ENCODE measurements around the gene RBM10. TPM values are rescaled to one million over a fixed set of nuclear protein-coding genes. Genes with fewer than 3 reads are reported as not detected.

RBM10 gene
- total RNA-seq, 3 donors from 2014 or later, result 35.2 to 40.2 (median 37.7) TPM

DNA sequence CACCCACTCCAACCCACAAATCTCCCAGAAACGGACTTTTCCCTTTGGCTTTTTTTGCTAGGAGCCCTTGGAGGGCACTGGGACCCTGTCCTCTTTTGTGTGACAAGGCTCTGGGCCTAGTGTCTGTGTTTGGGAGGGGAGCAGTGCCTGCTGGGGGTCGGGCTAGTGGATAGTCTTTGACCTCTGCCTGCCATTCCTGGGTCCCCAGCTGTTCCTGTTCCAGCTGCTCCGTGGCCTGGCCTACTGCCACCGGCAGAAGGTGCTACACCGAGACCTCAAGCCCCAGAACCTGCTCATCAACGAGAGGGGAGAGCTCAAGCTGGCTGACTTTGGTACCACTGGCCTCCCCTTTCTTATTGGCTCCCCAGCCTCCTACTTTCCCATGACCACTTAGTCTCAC is 81.0 kb downstream of the RBM10 start:
- DNase-seq, result no peak
- Histone ChIP-seq H3K36me3 (ENCODE audit: low read depth) (peaks cover 4% of the 10 kb centered on the region), H3K4me1 (ENCODE audit: low read depth) (no peaks in the 10 kb centered on the region), H3K9me3 (no peaks in the 10 kb centered on the region), H3K4me3 (no peak overlapping the region)
- TF ChIP-seq, protein P1, sequence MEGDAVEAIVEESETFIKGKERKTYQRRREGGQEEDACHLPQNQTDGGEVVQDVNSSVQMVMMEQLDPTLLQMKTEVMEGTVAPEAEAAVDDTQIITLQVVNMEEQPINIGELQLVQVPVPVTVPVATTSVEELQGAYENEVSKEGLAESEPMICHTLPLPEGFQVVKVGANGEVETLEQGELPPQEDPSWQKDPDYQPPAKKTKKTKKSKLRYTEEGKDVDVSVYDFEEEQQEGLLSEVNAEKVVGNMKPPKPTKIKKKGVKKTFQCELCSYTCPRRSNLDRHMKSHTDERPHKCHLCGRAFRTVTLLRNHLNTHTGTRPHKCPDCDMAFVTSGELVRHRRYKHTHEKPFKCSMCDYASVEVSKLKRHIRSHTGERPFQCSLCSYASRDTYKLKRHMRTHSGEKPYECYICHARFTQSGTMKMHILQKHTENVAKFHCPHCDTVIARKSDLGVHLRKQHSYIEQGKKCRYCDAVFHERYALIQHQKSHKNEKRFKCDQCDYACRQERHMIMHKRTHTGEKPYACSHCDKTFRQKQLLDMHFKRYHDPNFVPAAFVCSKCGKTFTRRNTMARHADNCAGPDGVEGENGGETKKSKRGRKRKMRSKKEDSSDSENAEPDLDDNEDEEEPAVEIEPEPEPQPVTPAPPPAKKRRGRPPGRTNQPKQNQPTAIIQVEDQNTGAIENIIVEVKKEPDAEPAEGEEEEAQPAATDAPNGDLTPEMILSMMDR (IDR thresholded peaks at IDR 0.05), result no peak
- intact Hi-C loops (cut with DNase I, micrococcal nuclease), result no loop called here
- ATAC-seq, result no peak

DNA sequence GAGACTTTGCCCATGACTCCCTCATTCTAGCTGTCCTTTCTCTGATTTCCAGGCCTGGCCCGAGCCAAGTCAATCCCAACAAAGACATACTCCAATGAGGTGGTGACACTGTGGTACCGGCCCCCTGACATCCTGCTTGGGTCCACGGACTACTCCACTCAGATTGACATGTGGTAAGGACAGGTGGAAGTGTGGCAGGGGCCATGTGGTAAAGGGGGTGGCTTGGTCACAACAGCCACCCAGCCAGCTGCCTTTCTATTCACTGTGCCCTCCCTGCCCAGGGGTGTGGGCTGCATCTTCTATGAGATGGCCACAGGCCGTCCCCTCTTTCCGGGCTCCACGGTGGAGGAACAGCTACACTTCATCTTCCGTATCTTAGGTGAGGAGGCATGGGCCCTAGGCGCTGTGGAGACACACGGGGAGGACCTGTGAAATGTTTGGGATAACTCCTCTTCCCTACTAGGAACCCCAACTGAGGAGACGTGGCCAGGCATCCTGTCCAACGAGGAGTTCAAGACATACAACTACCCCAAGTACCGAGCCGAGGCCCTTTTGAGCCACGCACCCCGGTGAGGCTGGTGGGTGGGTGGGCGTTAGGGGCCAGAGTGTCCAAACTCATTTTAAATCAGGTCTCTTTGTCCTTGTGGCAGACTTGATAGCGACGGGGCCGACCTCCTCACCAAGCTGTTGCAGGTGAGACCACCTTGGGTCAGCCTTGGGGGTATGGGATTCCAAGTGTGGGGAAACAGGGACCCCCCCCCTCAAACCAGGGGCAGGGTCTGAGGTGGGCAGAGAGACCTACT is 81.7 kb downstream of the RBM10 start:
- TF ChIP-seq, protein P1 (IDR thresholded peaks at IDR 0.05), result no peak
- peaks cover 4% of the 10 kb centered on the region for H3K36me3 ChIP-seq (ENCODE audit: low read depth)
- ATAC-seq, result no peak
- DNase-seq, result no peak
- intact Hi-C loops (cut with DNase I, micrococcal nuclease), result no loop called here
- H3K4me3 ChIP-seq, result no peak overlapping the region
- no peaks in the 10 kb centered on the region for H3K9me3 ChIP-seq
- H3K4me1 ChIP-seq (ENCODE audit: low read depth), result no peaks in the 10 kb centered on the region

DNA sequence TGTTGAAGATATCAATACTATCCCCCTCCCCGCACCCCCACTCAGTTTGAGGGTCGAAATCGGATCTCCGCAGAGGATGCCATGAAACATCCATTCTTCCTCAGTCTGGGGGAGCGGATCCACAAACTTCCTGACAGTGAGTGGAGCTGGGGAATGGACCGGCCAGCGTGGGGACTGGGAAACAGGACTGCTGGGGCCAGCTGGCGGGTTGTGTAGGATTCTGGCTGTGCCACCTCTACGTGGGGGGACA is 82.2 kb downstream of the RBM10 start:
- no peak for ATAC-seq
- H3K4me3 ChIP-seq, result no peak overlapping the region
- H3K36me3 ChIP-seq (ENCODE audit: low read depth), result peaks cover 4% of the 10 kb centered on the region
- TF ChIP-seq, protein P1 (IDR thresholded peaks at IDR 0.05), result no peak
- H3K4me1 ChIP-seq (ENCODE audit: low read depth), result no peaks in the 10 kb centered on the region
- no peaks in the 10 kb centered on the region for H3K9me3 ChIP-seq
- no peak for DNase-seq
- intact Hi-C loops (cut with DNase I, micrococcal nuclease), result no loop called here

DNA sequence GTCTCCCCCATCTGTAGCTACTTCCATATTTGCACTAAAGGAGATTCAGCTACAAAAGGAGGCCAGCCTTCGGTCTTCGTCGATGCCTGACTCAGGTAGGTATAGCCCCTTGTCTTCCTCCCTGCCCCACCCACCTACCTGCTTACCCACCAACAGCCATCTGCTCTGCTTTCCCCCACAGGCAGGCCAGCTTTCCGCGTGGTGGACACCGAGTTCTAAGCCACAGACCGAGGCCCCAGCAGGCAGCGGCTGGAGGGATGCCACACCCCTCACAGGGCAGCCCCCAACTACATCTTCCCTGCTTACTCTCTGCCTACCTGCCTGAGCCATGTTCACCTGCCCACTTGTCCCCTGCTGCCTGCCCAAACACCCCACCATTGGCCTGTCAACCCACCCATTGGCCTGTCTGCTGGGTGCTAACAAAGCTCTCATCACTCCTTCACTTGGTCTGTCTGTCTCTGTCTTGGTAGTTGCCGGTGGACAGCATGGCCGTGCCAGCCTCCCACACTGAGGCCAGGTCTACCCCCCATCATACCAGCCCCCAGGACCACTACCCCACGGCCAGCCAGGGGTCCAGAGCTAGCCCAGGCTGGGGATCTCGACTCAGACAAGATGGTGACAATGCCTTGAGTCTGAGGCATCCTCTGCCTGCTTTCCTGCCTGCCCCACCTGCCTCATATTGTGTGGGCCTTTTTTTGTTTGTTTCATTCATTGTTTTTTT is 83.7 kb downstream of the RBM10 start:
- Histone ChIP-seq H3K4me1 (ENCODE audit: low read depth) (no peaks in the 10 kb centered on the region), H3K36me3 (ENCODE audit: low read depth) (no peaks in the 10 kb centered on the region), H3K9me3 (no peaks in the 10 kb centered on the region), H3K4me3 (no peak overlapping the region)
- no peak for DNase-seq
- no peak for ATAC-seq
- intact Hi-C loops (cut with DNase I, micrococcal nuclease), result no loop called here
- TF ChIP-seq, protein P1 (IDR thresholded peaks at IDR 0.05), result no peak

DNA sequence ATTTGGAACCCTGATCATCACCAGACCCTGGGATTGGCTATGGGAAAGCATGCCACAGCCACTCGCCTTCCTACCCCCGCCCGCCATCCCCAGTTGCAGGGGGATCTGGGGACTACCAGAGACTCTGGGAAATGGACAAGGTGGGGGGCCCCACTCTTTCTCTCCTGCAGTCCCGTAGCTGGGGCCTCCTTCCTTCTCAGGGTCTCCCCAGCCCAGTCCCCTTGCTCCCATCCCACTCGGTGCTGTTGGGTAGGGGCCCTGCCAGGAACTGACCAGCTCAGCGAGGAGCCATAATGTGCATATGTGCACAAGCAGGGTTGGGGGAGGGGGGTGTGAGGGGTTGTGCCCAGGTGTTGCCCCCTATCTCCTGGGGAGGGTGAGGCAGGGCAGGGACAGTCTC is 84.4 kb downstream of the RBM10 start:
- no peak overlapping the region for H3K4me3 ChIP-seq
- H3K4me1 ChIP-seq (ENCODE audit: low read depth), result no peaks in the 10 kb centered on the region
- TF ChIP-seq, protein P1 (IDR thresholded peaks at IDR 0.05), result no peak
- H3K36me3 ChIP-seq (ENCODE audit: low read depth), result no peaks in the 10 kb centered on the region
- no peaks in the 10 kb centered on the region for H3K9me3 ChIP-seq
- ATAC-seq (no peak), DNase-seq (no peak)
- intact Hi-C loops (cut with DNase I, micrococcal nuclease), result no loop called here
